ENCODE results near the gene MBD4.
"Not testable (repeated sequence)": the region's sequence is repeated elsewhere in the genome, so short reads cannot be mapped to it uniquely, and the experiment has no call there.

MBD4 gene

GRCh38 chr3:129417326-129417725, 22.4 kb downstream of the MBD4 start:
- no peak for DNase-seq
- in situ Hi-C loops (cut with HindIII; ENCODE audit: low pct_ligation_motif_present, low pct_unique_long_range_greater_than_20kb, low sequenced_read_pairs), result no loop called here

- no peak for DNase-seq
- in situ Hi-C loops (cut with HindIII; ENCODE audit: low pct_ligation_motif_present, low pct_unique_long_range_greater_than_20kb, low sequenced_read_pairs), result no loop called here
Observed at GRCh38 chr3:129416415-129416814, 23.3 kb downstream of the MBD4 start.

- no peak for DNase-seq
- in situ Hi-C loops (cut with HindIII; ENCODE audit: low pct_ligation_motif_present, low pct_unique_long_range_greater_than_20kb, low sequenced_read_pairs), result no loop called here
Observed at GRCh38 chr3:129415830-129416229, 23.9 kb downstream of the MBD4 start.

GRCh38 chr3:129415378-129415777, 24.4 kb downstream of the MBD4 start:
- no peak for DNase-seq
- in situ Hi-C loops (cut with HindIII; ENCODE audit: low pct_ligation_motif_present, low pct_unique_long_range_greater_than_20kb, low sequenced_read_pairs), result no loop called here

GRCh38 chr3:129413687-129414506, 25.9 kb downstream of the MBD4 start:
- in situ Hi-C loops (cut with HindIII; ENCODE audit: low pct_ligation_motif_present, low pct_unique_long_range_greater_than_20kb, low sequenced_read_pairs), result no loop called here
- DNase-seq, result peak; percentile 84

GRCh38 chr3:129413238-129413637, 26.5 kb downstream of the MBD4 start:
- in situ Hi-C loops (cut with HindIII; ENCODE audit: low pct_ligation_motif_present, low pct_unique_long_range_greater_than_20kb, low sequenced_read_pairs), result not testable (repeated sequence)
- peak; percentile 6 for DNase-seq

GRCh38 chr3:129412542-129413198, 27.1 kb downstream of the MBD4 start:
- in situ Hi-C loops (cut with HindIII; ENCODE audit: low pct_ligation_motif_present, low pct_unique_long_range_greater_than_20kb, low sequenced_read_pairs), result no loop called here
- DNase-seq, result no peak

- in situ Hi-C loops (cut with HindIII; ENCODE audit: low pct_ligation_motif_present, low pct_unique_long_range_greater_than_20kb, low sequenced_read_pairs), result no loop called here
Observed at GRCh38 chr3:129410971-129411370, 28.8 kb downstream of the MBD4 start.

GRCh38 chr3:129409541-129409940, 30.2 kb downstream of the MBD4 start:
- no peak for DNase-seq
- in situ Hi-C loops (cut with HindIII; ENCODE audit: low pct_ligation_motif_present, low pct_unique_long_range_greater_than_20kb, low sequenced_read_pairs), result no loop called here

More at GRCh38 chr3:129410971-129411370, 28.8 kb downstream of the MBD4 start:
- DNase-seq, result no peak

- in situ Hi-C loops (cut with HindIII; ENCODE audit: low pct_ligation_motif_present, low pct_unique_long_range_greater_than_20kb, low sequenced_read_pairs), result no loop called here
Observed at GRCh38 chr3:129404610-129405009, 35.1 kb downstream of the MBD4 start.

GRCh38 chr3:129404130-129404529, 35.6 kb downstream of the MBD4 start:
- in situ Hi-C loops (cut with HindIII; ENCODE audit: low pct_ligation_motif_present, low pct_unique_long_range_greater_than_20kb, low sequenced_read_pairs), result no loop called here

More at GRCh38 chr3:129404610-129405009, 35.1 kb downstream of the MBD4 start:
- DNase-seq, result no peak

GRCh38 chr3:129403450-129403849, 36.3 kb downstream of the MBD4 start:
- no peak for DNase-seq
- in situ Hi-C loops (cut with HindIII; ENCODE audit: low pct_ligation_motif_present, low pct_unique_long_range_greater_than_20kb, low sequenced_read_pairs), result no loop called here

More at GRCh38 chr3:129404130-129404529, 35.6 kb downstream of the MBD4 start:
- no peak for DNase-seq

- no peak for DNase-seq
- in situ Hi-C loops (cut with HindIII; ENCODE audit: low pct_ligation_motif_present, low pct_unique_long_range_greater_than_20kb, low sequenced_read_pairs), result no loop called here
Observed at GRCh38 chr3:129402616-129403015, 37.1 kb downstream of the MBD4 start.

- in situ Hi-C loops (cut with HindIII; ENCODE audit: low pct_ligation_motif_present, low pct_unique_long_range_greater_than_20kb, low sequenced_read_pairs), result no loop called here
Observed at GRCh38 chr3:129402210-129402609, 37.5 kb downstream of the MBD4 start.

GRCh38 chr3:129399895-129400357, 39.8 kb downstream of the MBD4 start:
- in situ Hi-C loops (cut with HindIII; ENCODE audit: low pct_ligation_motif_present, low pct_unique_long_range_greater_than_20kb, low sequenced_read_pairs), result no loop called here
- DNase-seq, result peak; percentile 50

More at GRCh38 chr3:129402210-129402609, 37.5 kb downstream of the MBD4 start:
- no peak for DNase-seq

- in situ Hi-C loops (cut with HindIII; ENCODE audit: low pct_ligation_motif_present, low pct_unique_long_range_greater_than_20kb, low sequenced_read_pairs), result no loop called here
Observed at GRCh38 chr3:129399145-129399894, 40.4 kb downstream of the MBD4 start.

GRCh38 chr3:129398803-129399144, 41.0 kb downstream of the MBD4 start:
- DNase-seq, result peak; percentile 7
- in situ Hi-C loops (cut with HindIII; ENCODE audit: low pct_ligation_motif_present, low pct_unique_long_range_greater_than_20kb, low sequenced_read_pairs), result no loop called here

More at GRCh38 chr3:129399145-129399894, 40.4 kb downstream of the MBD4 start:
- DNase-seq, result peak; percentile 94

GRCh38 chr3:129393760-129394564, 45.8 kb downstream of the MBD4 start:
- in situ Hi-C loops (cut with HindIII; ENCODE audit: low pct_ligation_motif_present, low pct_unique_long_range_greater_than_20kb, low sequenced_read_pairs); DNase-seq: not testable (repeated sequence)

All from ACHN (cell line).